GM18511 (cell line): ENCODE measurements around the gene MMP15.
"Not testable (repeated sequence)": the region's sequence is repeated elsewhere in the genome, so short reads cannot be mapped to it uniquely, and the experiment has no call there.

ENCODE experiments used
- ATAC-seq: cut with Tn5 transposase; IDR thresholded peaks from one replicate; pipeline ENCODE4 v1.9.1; 2021; ENCODE audit warnings: mild to moderate bottlenecking, moderate library complexity; ENCODE audit not compliant: unreplicated experiment

The MMP15 gene

GRCh38 chr16:58048494-58049231 lies 23.1 kb downstream of the MMP15 start:
- no peak for ATAC-seq

- no peak for ATAC-seq
Measured at GRCh38 chr16:58049232-58050185, 24.0 kb downstream of the MMP15 start.

DNA sequence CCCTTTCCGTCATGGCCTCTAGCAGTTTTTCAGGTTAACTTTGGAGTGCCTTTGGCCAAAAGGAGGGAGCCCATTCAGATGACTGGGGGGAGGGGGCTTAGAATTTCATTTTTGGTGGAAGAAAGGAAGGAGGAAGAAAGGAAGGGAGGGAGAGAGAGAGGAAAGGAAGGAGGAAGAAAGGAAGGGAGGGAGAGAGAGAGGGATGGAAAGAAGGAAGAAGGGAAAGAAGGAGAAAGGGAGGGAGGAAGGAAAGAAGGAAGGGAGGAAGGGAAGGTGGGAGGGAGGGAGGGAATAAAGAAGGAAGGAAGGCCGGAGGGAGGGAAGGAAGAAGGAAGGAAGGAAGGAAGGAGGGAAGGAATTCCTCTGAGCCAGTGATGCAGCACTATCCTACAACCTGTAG lies 25.7 kb downstream of the MMP15 start:
- ATAC-seq = no peak

- no peak for ATAC-seq
Measured at GRCh38 chr16:58051821-58052603, 26.5 kb downstream of the MMP15 start.

DNA sequence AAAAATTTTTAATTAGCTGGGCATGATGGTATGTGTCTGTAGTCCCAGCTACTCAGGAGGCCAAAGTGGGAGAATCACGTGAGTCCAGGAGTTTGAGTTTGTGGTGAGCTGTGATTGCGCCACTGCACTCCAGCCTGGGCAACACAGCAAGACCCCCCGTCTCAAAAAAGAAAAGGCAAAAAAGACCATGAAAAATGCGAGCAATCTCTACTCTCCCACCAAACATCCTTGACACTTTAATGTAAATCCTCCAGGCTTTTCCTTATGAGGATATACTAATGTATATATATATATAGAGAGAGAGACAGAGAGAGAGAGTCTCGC lies 28.1 kb downstream of the MMP15 start:
- no peak for ATAC-seq

DNA sequence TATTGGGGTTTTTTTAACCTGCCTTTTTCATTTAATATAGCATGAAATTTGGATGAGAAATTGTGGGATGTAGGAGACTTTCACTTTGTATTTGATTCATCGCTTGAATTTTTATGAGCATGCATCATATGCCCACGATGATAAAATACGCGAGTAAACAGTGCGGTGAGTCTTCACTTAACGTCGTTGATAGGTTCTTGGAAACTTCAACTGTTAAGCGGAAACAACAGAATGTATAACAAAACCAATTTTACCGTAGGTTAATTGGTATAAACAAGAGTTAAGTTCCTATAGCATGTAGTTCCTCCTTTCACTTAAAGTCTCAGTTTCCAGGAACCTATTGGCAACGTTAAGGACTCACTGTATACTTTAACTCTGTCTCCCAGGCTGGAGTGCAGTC lies 28.7 kb downstream of the MMP15 start:
- ATAC-seq = no peak

DNA sequence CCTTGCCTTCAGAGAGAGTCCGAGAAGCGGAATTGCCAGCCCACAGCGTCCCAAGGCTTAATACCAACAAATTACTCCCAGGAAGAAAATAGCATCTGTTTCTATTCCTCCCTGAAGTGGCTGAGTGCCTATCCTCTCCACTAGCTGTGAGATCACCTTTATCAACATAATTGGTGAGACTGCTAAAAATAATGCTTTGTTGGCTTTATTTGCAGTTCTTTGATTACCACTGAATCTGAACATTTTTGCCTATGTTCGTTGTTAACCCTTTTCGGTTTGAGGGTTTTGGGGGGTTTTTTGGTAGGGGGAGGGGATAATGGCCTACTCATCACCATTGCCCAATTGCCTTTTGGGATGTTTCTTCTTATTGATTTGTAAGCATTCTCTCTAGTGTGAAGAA lies 31.0 kb downstream of the MMP15 start:
- ATAC-seq = no peak

- no peak for ATAC-seq
Measured at GRCh38 chr16:58057121-58057520, 31.6 kb downstream of the MMP15 start.

DNA sequence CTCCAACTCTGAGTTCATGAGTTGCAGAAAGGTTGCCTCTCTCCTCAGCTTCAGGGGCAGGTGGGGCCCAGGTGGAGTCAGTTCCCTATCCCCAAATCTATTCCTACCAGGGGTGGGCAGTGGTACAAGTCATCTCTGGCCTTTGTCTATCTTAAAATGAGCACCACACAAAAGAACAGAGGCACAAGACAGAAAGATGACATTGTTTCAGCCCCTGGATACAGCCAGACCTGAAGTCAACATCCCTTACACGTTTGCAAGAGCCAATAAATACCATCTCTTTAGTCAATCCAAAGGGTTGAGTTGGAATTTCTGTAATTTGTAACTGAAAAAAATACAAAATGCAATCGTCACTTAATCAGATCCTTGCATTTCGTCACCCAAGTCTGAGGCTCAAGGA lies 32.2 kb downstream of the MMP15 start:
- ATAC-seq = no peak

GRCh38 chr16:58062821-58063220 lies 37.3 kb downstream of the MMP15 start:
- ATAC-seq = no peak

DNA sequence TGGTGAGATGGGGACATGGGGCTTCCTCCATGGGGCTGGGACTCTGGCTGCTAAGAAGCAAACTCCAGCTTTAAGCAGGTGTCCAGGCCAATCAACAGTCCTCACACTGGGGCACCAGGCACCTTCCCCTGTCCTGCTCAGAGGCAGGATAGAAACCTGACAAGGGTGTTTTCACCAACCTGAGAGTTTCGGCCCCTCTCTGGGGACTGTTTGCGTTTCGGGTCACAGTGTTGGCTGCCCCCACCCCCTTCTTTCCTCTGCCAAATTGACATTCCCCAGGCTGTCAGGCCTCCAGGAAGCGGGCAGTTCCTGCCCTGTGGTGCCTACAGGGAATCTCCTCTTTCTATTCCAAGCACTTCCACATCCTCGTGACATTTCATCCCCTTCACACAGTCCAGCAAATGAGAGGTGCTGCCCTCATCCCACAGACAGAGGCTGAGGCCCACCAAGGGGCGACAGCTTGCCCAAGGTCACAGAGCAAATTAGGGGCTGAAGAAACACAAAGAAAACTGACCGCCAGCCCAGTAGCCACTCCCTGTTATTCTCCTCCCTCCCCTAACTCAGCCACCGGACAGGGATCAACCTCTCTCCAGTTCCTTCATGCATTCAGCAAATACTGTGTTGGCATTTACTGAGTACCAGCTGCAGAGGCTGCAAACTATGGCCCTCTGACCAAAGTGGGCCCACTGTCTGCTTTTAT lies 38.0 kb downstream of the MMP15 start:
- no peak for ATAC-seq

DNA sequence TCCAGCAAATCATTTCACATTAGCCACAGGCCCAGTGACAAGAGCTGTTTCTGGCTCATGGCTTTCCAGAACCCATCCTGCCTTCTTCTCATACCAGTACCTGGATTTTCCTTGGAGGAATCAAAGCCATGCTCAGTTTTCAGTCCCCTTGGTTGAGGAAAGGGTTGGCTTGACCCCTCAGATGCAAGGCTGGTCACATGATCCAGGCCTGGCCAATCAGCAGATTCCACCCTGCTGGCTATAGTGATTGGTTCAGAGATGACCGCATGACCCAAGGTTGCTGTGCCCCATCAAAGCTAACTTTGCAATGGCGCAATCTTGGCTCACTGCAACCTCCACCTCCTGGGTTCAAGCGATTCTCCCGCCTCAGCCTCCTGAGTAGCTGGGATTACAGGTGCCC lies 45.0 kb downstream of the MMP15 start:
- no peak for ATAC-seq

- ATAC-seq = not testable (repeated sequence)
Measured at GRCh38 chr16:58072134-58072533, 46.6 kb downstream of the MMP15 start.

DNA sequence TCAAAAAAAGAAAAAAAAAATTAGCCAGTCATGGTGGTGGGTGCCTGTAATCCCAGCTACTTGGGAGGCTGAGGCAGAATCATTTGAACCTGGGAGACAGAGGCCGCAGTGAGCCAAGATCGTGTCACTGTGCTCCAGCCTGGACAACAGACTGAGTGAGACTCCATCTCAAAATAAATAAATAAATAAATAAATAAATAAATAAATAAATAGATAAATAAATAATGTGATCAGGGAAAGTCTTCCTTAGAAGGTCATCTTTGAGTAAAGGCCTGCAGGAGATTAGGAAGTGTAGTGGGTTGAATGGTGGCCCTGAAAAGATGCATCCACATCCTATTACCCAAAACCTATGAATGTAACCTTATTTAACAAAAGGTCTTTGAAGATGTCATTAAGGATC lies 47.5 kb downstream of the MMP15 start:
- not testable (repeated sequence) for ATAC-seq

GRCh38 chr16:58074657-58075056 lies 49.1 kb downstream of the MMP15 start:
- no peak for ATAC-seq

DNA sequence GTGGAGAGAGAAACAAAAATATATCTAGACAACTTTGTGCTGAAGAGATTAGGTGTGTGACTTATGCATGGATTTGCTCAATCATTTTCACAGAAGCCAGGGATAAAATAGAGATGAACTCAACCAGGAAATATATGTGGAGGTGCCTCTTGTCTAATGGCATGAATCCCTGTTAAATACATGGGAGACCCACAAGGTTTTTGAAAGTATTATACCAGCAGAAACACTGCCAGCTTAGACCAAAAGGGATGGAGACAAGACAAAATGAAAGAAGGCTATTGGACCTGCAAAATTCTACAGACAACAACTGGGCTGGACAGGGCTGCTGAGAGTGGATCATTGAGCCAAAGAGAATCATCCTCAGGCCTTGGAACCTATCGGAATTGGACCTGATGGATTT lies 51.0 kb downstream of the MMP15 start:
- ATAC-seq = no peak

- no peak for ATAC-seq
Measured at GRCh38 chr16:58077796-58078195, 52.2 kb downstream of the MMP15 start.

- not testable (repeated sequence) for ATAC-seq
Measured at GRCh38 chr16:58080657-58081056, 55.1 kb downstream of the MMP15 start.

DNA sequence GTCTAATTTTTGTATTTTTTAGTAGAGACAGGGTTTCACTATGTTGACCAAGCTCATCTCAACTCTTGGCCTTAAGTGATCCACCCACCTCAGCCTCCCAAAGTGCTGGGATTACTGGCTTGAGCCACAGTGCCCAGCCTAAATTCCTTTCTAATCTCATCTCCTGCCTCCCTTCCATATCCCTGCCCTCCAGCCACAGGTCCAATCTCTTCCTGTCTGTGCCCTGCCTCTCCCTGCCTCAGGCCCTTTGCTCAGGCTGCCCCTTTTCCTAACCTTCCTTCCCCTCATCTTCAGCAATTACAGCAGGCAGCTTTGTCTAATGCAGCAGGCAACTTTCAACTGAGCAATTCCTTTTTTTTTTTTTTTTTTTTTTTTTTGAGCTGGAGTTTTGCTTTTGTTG lies 56.8 kb downstream of the MMP15 start:
- no peak for ATAC-seq

DNA sequence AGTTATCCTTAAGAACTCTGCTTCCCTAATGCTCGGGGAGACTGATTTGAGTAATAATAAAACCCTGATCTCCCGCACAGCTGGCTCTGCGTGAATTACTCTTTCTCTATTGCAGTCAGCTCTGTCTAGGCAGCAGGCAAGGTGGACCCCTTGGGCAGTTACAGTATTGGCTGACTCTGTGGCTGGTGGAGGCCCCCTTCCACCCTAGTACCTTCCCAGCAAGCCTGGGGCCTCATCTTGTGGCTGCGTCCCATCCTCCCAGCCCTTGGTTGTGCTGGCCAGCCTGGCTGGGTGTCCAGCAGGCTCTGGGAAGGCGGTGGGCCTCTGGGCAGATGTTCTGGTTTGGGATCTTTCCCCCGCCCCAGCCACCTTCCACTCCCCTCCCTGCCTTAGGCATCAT lies 59.1 kb downstream of the MMP15 start:
- ATAC-seq = no peak

DNA sequence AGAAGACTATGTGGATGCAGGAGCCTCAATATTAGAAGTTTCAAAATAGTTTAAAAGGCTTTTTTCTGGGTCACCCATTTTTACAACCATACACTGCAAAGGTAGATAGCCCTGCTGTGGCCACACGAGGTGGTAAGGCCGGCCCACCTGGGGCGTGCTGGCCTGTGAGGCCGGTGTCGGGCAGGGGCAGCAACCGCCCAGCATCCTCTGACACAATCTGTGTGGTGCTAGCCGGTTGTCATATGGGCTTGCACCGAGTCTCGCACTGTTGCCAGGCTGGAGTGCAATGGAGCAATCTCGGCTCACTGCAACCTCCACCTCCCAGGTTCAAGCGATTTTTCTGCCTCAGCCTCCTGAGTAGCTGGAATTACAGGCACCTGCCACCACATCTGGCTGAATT lies 59.6 kb downstream of the MMP15 start:
- no peak for ATAC-seq
